PC-3 (cell line): ENCODE data around the gene NAA25. TPM values are rescaled to one million over a fixed set of nuclear protein-coding genes. Genes with fewer than 3 reads are reported as not detected.

Source experiments
- ATAC-seq: fragments of 200-7000 bp; cut with Tn5 transposase; 2 replicates; pipeline ENCODE4 v1.9.1; 2020; ENCODE audit warnings: mild to moderate bottlenecking, moderate library complexity
- BruUV-seq: library from RNA; stranded (reverse); fragments of 400-500 nt; replicated peaks from 2 replicates; lab custom pipeline; 2021; lab: Mats Ljungman, UMichigan
- CTCF ChIA-PET: fragments of 300-600 bp; sonication (Branson Sonifier 250); formaldehyde crosslinking; loops from one replicate; lab custom pipeline; 2022; ENCODE audit warnings: antibody characterized with exemption; lab: Charles Lee
- POLR2A ChIA-PET: fragments of 300-600 bp; sonication (Branson Sonifier 250); formaldehyde crosslinking; loops from one replicate; lab custom pipeline; 2022; ENCODE audit warnings: antibody characterized with exemption; ENCODE audit not compliant: unreplicated experiment; lab: Charles Lee
- DNase-seq: peaks from one replicate; pipeline ENCODE4 v3.0.0-alpha.2; 2015
- H2AFZ ChIP-seq: fragments of 300-600 bp; sonication (generic); 2 replicates; pipeline ENCODE4 v1.6.0; 2016; ENCODE audit warnings: antibody characterized with exemption, low read length
- H3F3A ChIP-seq: fragments of 300-600 bp; sonication (generic); one replicate; pipeline ENCODE4 v1.6.0; 2017; ENCODE audit warnings: antibody characterized with exemption, low read length, control low read depth, mild to moderate bottlenecking; ENCODE audit not compliant: unreplicated experiment
- H3K27ac ChIP-seq: fragments of 300-600 bp; sonication (generic); 2 replicates; pipeline ENCODE4 v1.5.1; 2016; ENCODE audit warnings: mild to moderate bottlenecking, low read length
- H3K27me3 ChIP-seq: fragments of 300-600 bp; sonication (generic); 2 replicates; pipeline ENCODE4 v1.6.1; 2016; ENCODE audit warnings: low read length, mixed read lengths
- H3K36me3 ChIP-seq: fragments of 300-600 bp; sonication (generic); 2 replicates; pipeline ENCODE4 v1.6.1; 2016; ENCODE audit warnings: low read depth, mixed run types, low read length, mixed read lengths
- H3K4me1 ChIP-seq: fragments of 300-600 bp; sonication (generic); 2 replicates; pipeline ENCODE4 v1.5.1; 2016; ENCODE audit warnings: low read length; ENCODE audit not compliant: insufficient read depth
- H3K4me2 ChIP-seq: fragments of 300-600 bp; sonication (generic); 2 replicates; pipeline ENCODE4 v1.6.0; 2016; ENCODE audit warnings: low read length
- H3K4me3 ChIP-seq: fragments of 300-600 bp; sonication (generic); 2 replicates; pipeline ENCODE4 v1.5.1; 2016; ENCODE audit warnings: mild to moderate bottlenecking, low read length, mixed read lengths
- H3K79me2 ChIP-seq: fragments of 300-600 bp; sonication (generic); 2 replicates; pipeline ENCODE4 v1.6.1; 2017; ENCODE audit warnings: low read length, mixed read lengths
- H3K9ac ChIP-seq: fragments of 300-600 bp; sonication (generic); 2 replicates; pipeline ENCODE4 v1.6.0; 2016; ENCODE audit warnings: mild to moderate bottlenecking, low read length
- H3K9me2 ChIP-seq: fragments of 300-600 bp; sonication (generic); replicated peaks from 2 replicates; pipeline ENCODE4 v1.6.1; 2016; ENCODE audit warnings: mixed run types, low read length, mixed read lengths
- H3K9me3 ChIP-seq: fragments of 300-600 bp; sonication (generic); 2 replicates; pipeline ENCODE4 v1.6.1; 2016; ENCODE audit warnings: low read length, mixed read lengths
- H4K20me1 ChIP-seq: fragments of 300-600 bp; sonication (generic); 2 replicates; pipeline ENCODE4 v1.6.1; 2016; ENCODE audit warnings: low read length, mixed read lengths
- EZH2 ChIP-seq: fragments of 300-600 bp; sonication (generic); IDR thresholded peaks from one replicate; pipeline ENCODE4 v1.6.1; 2017; ENCODE audit warnings: antibody characterized with exemption, mild to moderate bottlenecking, low read length; ENCODE audit not compliant: unreplicated experiment
- EZH2phosphoT487 ChIP-seq: fragments of 300-600 bp; sonication (generic); IDR thresholded peaks from 2 replicates; pipeline ENCODE4 v1.6.1; 2018; ENCODE audit warnings: mild to moderate bottlenecking, antibody characterized with exemption, low read length, borderline replicate concordance
- intact Hi-C: fragments of 100-400 bp; cut with micrococcal nuclease; formaldehyde crosslinking; loops from 2 replicates; pipeline ENCODE4 v1.9.0; 2023
- total RNA-seq: library from RNA; depleted of rRNA; stranded (reverse); fragments of >200 nt; gene quantifications from 2 replicates; pipeline ENCODE4 v1.2.3, GENCODE V29; 2014
- TF ChIP-seq, protein P1 (sequence below): fragments of 300-600 bp; sonication (generic); conservative IDR thresholded peaks from 2 replicates; pipeline ENCODE4 v1.5.1; 2017; ENCODE audit warnings: antibody characterized with exemption, low read depth, mild to moderate bottlenecking, low read length

Gene NAA25
- total RNA-seq, 1 experiment from 2014 or later, result 33.3 TPM

DNA sequence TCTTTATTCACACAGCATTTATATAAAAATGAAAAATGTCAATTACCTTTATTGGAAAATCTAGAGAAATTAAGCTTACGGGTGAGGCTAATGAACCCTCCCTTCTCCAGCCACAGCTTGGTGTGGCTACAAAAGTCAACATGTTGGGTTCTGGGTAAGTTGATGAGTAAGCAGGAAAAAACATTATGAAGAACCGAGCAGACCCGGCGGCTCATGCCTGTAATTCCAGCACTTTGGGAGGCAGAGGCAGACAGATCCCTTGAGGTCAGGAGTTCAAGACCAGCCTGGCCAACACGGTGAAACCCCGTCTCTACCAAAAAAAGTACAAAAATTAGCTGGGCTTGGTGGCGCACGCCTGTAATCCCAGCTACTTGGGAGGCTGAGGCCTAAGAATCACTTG is 10.9 kb downstream of the NAA25 start:
- H3K27ac ChIP-seq, result peak overlapping the region; percentile 76
- BruUV-seq, result TSS peak; percentile 67
- intact Hi-C loops, result no loop called here
- TF ChIP-seq EZH2, result no peak
- TF ChIP-seq, protein P1, sequence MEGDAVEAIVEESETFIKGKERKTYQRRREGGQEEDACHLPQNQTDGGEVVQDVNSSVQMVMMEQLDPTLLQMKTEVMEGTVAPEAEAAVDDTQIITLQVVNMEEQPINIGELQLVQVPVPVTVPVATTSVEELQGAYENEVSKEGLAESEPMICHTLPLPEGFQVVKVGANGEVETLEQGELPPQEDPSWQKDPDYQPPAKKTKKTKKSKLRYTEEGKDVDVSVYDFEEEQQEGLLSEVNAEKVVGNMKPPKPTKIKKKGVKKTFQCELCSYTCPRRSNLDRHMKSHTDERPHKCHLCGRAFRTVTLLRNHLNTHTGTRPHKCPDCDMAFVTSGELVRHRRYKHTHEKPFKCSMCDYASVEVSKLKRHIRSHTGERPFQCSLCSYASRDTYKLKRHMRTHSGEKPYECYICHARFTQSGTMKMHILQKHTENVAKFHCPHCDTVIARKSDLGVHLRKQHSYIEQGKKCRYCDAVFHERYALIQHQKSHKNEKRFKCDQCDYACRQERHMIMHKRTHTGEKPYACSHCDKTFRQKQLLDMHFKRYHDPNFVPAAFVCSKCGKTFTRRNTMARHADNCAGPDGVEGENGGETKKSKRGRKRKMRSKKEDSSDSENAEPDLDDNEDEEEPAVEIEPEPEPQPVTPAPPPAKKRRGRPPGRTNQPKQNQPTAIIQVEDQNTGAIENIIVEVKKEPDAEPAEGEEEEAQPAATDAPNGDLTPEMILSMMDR, result no peak
- TF ChIP-seq EZH2phosphoT487, result no peak
- no peak overlapping the region for H3K4me2 ChIP-seq
- no peaks in the 10 kb centered on the region for H3K9me3 ChIP-seq
- H3K79me2 ChIP-seq, result peaks cover 96% of the 10 kb centered on the region
- H4K20me1 ChIP-seq, result peaks cover 60% of the 10 kb centered on the region
- no peak overlapping the region for H3K4me3 ChIP-seq
- H2AFZ ChIP-seq, result no peak overlapping the region
- ChIA-PET POLR2A (interaction anchor here (0.7 kb wide), 1 partner anchor 24 kb away, joined by 13 read pairs; no protein-coding TSS in a partner anchor), CTCF (interaction anchor here (0.7 kb wide), 1 partner anchor 15 kb away, joined by 8 read pairs; no protein-coding TSS in a partner anchor)
- H3K4me1 ChIP-seq, result peaks cover 31% of the 10 kb centered on the region
- peaks cover 49% of the 10 kb centered on the region for H3K36me3 ChIP-seq
- peak; percentile 66 for DNase-seq
- peak; percentile 62 for ATAC-seq
- H3K9me2 ChIP-seq, result no peaks in the 10 kb centered on the region
- H3F3A ChIP-seq, result peaks cover 9% of the 10 kb centered on the region
- H3K27me3 ChIP-seq, result no peaks in the 10 kb centered on the region
- no peak overlapping the region for H3K9ac ChIP-seq

DNA sequence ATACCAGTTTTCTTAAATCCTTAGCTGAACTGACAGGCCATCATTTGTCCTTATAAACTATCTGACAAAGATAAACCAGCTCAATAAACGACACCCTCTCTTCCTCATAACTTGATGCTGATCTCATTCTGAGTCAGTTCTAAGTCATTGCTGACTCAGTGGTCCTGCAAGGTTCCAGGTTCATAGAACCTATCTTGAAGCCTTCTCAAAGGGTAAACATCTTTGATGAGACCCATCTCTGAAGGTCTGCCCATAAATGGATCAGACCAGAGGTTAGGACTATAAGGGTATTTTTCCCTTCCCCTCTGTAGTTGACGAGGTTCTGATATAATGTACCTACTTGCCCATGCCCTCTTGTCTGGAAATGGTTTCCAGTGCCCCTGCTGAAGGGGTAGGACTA is 11.9 kb downstream of the NAA25 start:
- Histone ChIP-seq H3F3A (peaks cover 9% of the 10 kb centered on the region), H3K4me3 (no peak overlapping the region; the same call in 1 of the 2 replicates), H3K27me3 (no peaks in the 10 kb centered on the region), H3K79me2 (peaks cover 96% of the 10 kb centered on the region), H2AFZ (no peak overlapping the region), H3K27ac (peak overlapping the region; percentile 76), H4K20me1 (peaks cover 54% of the 10 kb centered on the region), H3K4me2 (peak overlapping the region; percentile 55), H3K9ac (no peak overlapping the region), H3K4me1 (peaks cover 31% of the 10 kb centered on the region), H3K9me2 (no peaks in the 10 kb centered on the region), H3K36me3 (peaks cover 53% of the 10 kb centered on the region), H3K9me3 (no peaks in the 10 kb centered on the region)
- POLR2A ChIA-PET, result interaction anchor here (0.6 kb wide), 2 partner anchors 73 to 475 kb away, joined by 6 to 16 read pairs; no protein-coding TSS in a partner anchor
- intact Hi-C loops, result loop anchor here (1.0 kb wide), 1 partner anchor 29 kb away; the partner anchor contains the start of gene TRAFD1
- CTCF ChIA-PET, result interaction anchor here (0.6 to 1.5 kb wide), 3 partner anchors 15 to 240 kb away, joined by 3 to 4 read pairs (median 3); no protein-coding TSS in a partner anchor
- TF ChIP-seq EZH2, result no peak
- TF ChIP-seq, protein P1, result no peak
- no peak for TF ChIP-seq EZH2phosphoT487
- DNase-seq, result peak; percentile 100
- ATAC-seq, result peak; percentile 87
- no TSS peak for BruUV-seq

DNA sequence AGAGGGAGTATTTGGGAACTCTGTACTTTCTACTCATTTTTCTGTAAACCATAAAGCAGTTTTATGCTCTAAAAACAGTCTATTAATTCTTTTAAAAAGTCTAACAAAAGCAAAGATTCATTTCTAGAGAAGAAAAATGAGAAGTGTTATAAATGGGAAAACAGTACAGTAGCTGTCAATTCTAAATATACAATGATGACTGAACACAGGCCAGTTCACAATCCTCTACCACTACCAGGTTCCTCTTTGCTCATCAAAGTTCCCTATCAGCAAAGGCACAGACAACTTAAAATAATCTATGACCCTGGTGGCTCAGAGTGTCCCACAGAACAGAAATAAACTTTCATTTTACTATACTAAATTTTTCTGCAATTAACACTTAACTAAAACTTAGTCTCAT is 12.5 kb downstream of the NAA25 start:
- H3K27ac ChIP-seq, result peak overlapping the region; percentile 28
- H3K9ac ChIP-seq, result no peak overlapping the region
- intact Hi-C loops, result loop anchor here (1.0 kb wide), 1 partner anchor 29 kb away; the partner anchor contains the start of gene TRAFD1
- POLR2A ChIA-PET, result interaction anchor here (0.6 kb wide), 2 partner anchors 73 to 475 kb away, joined by 6 to 16 read pairs; no protein-coding TSS in a partner anchor
- H2AFZ ChIP-seq, result no peak overlapping the region
- H3K27me3 ChIP-seq, result no peaks in the 10 kb centered on the region
- H3K79me2 ChIP-seq, result peaks cover 96% of the 10 kb centered on the region
- H4K20me1 ChIP-seq, result peaks cover 55% of the 10 kb centered on the region
- CTCF ChIA-PET, result interaction anchor here (0.6 to 1.5 kb wide), 2 partner anchors 16 to 241 kb away, joined by 3 to 4 read pairs; no protein-coding TSS in a partner anchor
- no peak overlapping the region; the same call in 1 of the 2 replicates for H3K4me3 ChIP-seq
- ATAC-seq, result no peak
- no peak for DNase-seq
- H3K36me3 ChIP-seq, result peaks cover 56% of the 10 kb centered on the region
- H3K4me1 ChIP-seq, result peaks cover 31% of the 10 kb centered on the region
- no peaks in the 10 kb centered on the region for H3K9me2 ChIP-seq
- H3F3A ChIP-seq, result peaks cover 9% of the 10 kb centered on the region
- no peaks in the 10 kb centered on the region for H3K9me3 ChIP-seq
- H3K4me2 ChIP-seq, result peak overlapping the region; percentile 55
- TF ChIP-seq, protein P1, result no peak
- no TSS peak for BruUV-seq
